ENCODE data around the gene MRFAP1. TPM values are rescaled to one million over a fixed set of nuclear protein-coding genes. Genes with fewer than 3 reads are reported as not detected.
A peak's percentile ranks its signal among the peaks of the same experiment; 100 is the strongest.

The MRFAP1 gene
- total and polyA plus RNA-seq, 8 donors: 256 to 399 (median 370) TPM

GRCh38 chr4:6686104-6686787 is 45.8 kb downstream of the MRFAP1 start:
- Histone ChIP-seq H3K4me1 (peaks cover 9 to 31% of the 10 kb centered on the region in 2 donors), H3K27me3 (no peaks in the 10 kb centered on the region), H3K4me3 (no peak overlapping the region), H3K27ac (no peak overlapping the region), H3K9me3 (no peaks in the 10 kb centered on the region), H3K36me3 (no peaks in the 10 kb centered on the region)
- DNase-seq: no peak
- intact Hi-C loops (cut with DNase I): no loop called here
- ATAC-seq: no peak
- no peak for TF ChIP-seq CTCF (IDR thresholded peaks at IDR 0.05)

GRCh38 chr4:6687947-6688878 is 47.7 kb downstream of the MRFAP1 start:
- DNase-seq (peak in 2 of 4 donors; percentile 10 to 37), ATAC-seq (no peak)
- intact Hi-C loops (cut with DNase I): no loop called here
- no peak overlapping the region for H3K4me3 ChIP-seq
- no peak for TF ChIP-seq CTCF (IDR thresholded peaks at IDR 0.05)
- peaks cover 9 to 45% of the 10 kb centered on the region in 2 donors for H3K4me1 ChIP-seq
- no peaks in the 10 kb centered on the region for H3K36me3 ChIP-seq
- H3K27ac ChIP-seq: peak overlapping the region; percentile 71 to 73
- H3K27me3 ChIP-seq: no peaks in the 10 kb centered on the region
- H3K9me3 ChIP-seq: no peaks in the 10 kb centered on the region

GRCh38 chr4:6688879-6689505 is 48.5 kb downstream of the MRFAP1 start:
- DNase-seq: peak in 2 of 4 donors; percentile 33 to 67
- peak; percentile 63 for ATAC-seq
- no peak for TF ChIP-seq CTCF (IDR thresholded peaks at IDR 0.05)
- H3K36me3 ChIP-seq: no peaks in the 10 kb centered on the region
- peaks cover 9 to 53% of the 10 kb centered on the region in 2 donors for H3K4me1 ChIP-seq
- intact Hi-C loops (cut with DNase I): no loop called here
- peak overlapping the region in 1 of 2 donors; percentile 7 for H3K4me3 ChIP-seq
- no peaks in the 10 kb centered on the region for H3K9me3 ChIP-seq
- H3K27ac ChIP-seq: peak overlapping the region; percentile 71 to 73
- H3K27me3 ChIP-seq: no peaks in the 10 kb centered on the region

- H3K4me1 ChIP-seq: peaks cover 9 to 57% of the 10 kb centered on the region in 2 donors
- H3K27me3 ChIP-seq: no peaks in the 10 kb centered on the region
- TF ChIP-seq CTCF (IDR thresholded peaks at IDR 0.05): no peak
- peak overlapping the region; percentile 71 to 73 for H3K27ac ChIP-seq
- H3K9me3 ChIP-seq: no peaks in the 10 kb centered on the region
- DNase-seq (peak in 1 of 4 donors; percentile 72), ATAC-seq (peak; percentile 86)
- intact Hi-C loops (cut with DNase I): no loop called here
- no peaks in the 10 kb centered on the region for H3K36me3 ChIP-seq
- H3K4me3 ChIP-seq: peak overlapping the region in 1 of 2 donors; percentile 7
Measured at GRCh38 chr4:6689506-6689960, 49.0 kb downstream of the MRFAP1 start.

Other genes with a start within 250 kb of the MRFAP1 start
- under 1 TPM in 1 of 2 donors, not detected in 1; 0.35 TPM for gene PPP2R2C, start 168.1 kb upstream of the MRFAP1 start, total RNA-seq
- gene PPP2R2C, start 168.1 kb upstream of the MRFAP1 start, polyA plus RNA-seq (ENCODE audit: insufficient read length in 6 of 6): under 1 TPM; 0.29 to 0.50 (median 0.43) TPM
- 10 to 100 TPM; 27.3 to 38.3 TPM for gene MAN2B2, start 65.5 kb upstream of the MRFAP1 start, total RNA-seq
- 10 to 100 TPM; 14.2 to 18.1 (median 16.1) TPM for gene MAN2B2, start 65.5 kb upstream of the MRFAP1 start, polyA plus RNA-seq (ENCODE audit: insufficient read length in 6 of 6)
- gene S100P, start 53.2 kb downstream of the MRFAP1 start, total RNA-seq: 10 to 100 TPM in 1 of 2 donors, 1 to 10 TPM in 1; 5.9 to 85.0 TPM
- 1 to 10 TPM; 2.3 to 6.0 (median 4.2) TPM for gene S100P, start 53.2 kb downstream of the MRFAP1 start, polyA plus RNA-seq (ENCODE audit: insufficient read length in 6 of 6)
- gene MRFAP1L1, start 69.2 kb downstream of the MRFAP1 start, total RNA-seq: 10 to 100 TPM; 43.3 to 46.2 TPM
- 100 to 1,000 TPM; 102 to 125 (median 114) TPM for gene MRFAP1L1, start 69.2 kb downstream of the MRFAP1 start, polyA plus RNA-seq (ENCODE audit: insufficient read length in 6 of 6)
- gene BLOC1S4, start 75.5 kb downstream of the MRFAP1 start, total RNA-seq: 10 to 100 TPM; 10.8 to 11.1 TPM
- gene BLOC1S4, start 75.5 kb downstream of the MRFAP1 start, polyA plus RNA-seq (ENCODE audit: insufficient read length in 6 of 6): 10 to 100 TPM in 5 of 6 donors, 1 to 10 TPM in 1; 9.0 to 12.8 (median 10.9) TPM
- 10 to 100 TPM; 24.3 to 28.6 TPM for gene KIAA0232, start 142.0 kb downstream of the MRFAP1 start, total RNA-seq
- gene KIAA0232, start 142.0 kb downstream of the MRFAP1 start, polyA plus RNA-seq (ENCODE audit: insufficient read length in 6 of 6): 10 to 100 TPM; 27.6 to 34.3 (median 30.2) TPM